ENCODE measurements around the gene CNGA1. TPM values are rescaled to one million over a fixed set of nuclear protein-coding genes. Genes with fewer than 3 reads are reported as not detected.

The CNGA1 gene
- total and polyA plus RNA-seq, 2 donors (not counting 3 experiments of a cell fraction or from before 2014, with no cell fraction given), result not detected

DNA sequence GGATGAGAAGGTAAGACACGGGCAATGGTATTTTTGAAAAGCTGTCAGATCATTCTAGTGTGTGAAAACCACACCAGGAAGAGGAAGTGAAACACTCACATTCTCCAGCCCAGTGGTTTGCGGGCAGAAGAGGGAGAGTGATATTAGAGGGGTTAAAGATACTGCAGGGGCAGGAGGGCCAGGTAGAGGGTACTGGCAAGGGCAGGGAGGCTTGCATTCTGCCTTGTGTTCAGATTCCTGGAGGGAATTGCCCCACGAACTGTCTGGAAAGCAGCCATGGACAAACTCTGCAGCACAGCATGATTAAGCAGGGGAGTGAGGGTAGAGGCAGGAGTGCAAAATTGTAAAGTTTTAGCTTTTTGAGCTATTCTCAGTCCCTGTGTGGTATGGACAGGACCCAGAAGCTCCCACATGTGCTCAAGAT lies 31.0 kb upstream of the CNGA1 start:
- Histone ChIP-seq H3K27me3 (ENCODE audit: control insufficient read depth in 2 of 2, insufficient read depth in 2 of 2, low read length in 2 of 2) (peaks cover 3 to 13% of the 10 kb centered on the region in 2 experiments), H3K9me1 (replicated peaks; ENCODE audit: control insufficient read depth, extremely low read depth, insufficient read depth, low read length) (no peaks in the 10 kb centered on the region), H3K27ac (ENCODE audit: insufficient read depth, low read depth, low read length) (no peak overlapping the region), H3K4me1 (ENCODE audit: control insufficient read depth, extremely low read depth, insufficient read depth, low read length) (no peaks in the 10 kb centered on the region), H3K4me3 (replicated peaks in 1 of 3; ENCODE audit: insufficient read depth in 1 of 3, low read depth in 1 of 3, low read length in 3 of 3) (no peak overlapping the region), H3K4me2 (ENCODE audit: insufficient read depth, low read length) (no peak overlapping the region), H3K9ac (replicated peaks; ENCODE audit: extremely low read depth, insufficient read depth, low read length) (no peak overlapping the region), H3K9me3 (replicated peaks; ENCODE audit: control insufficient read depth, insufficient read depth, low read length) (no peaks in the 10 kb centered on the region), H3K36me3 (ENCODE audit: control insufficient read depth in 2 of 2, extremely low read depth in 1 of 2, insufficient read depth in 2 of 2, low read length in 2 of 2) (no peaks in the 10 kb centered on the region), H3K79me2 (ENCODE audit: control insufficient read depth, insufficient read depth, low read length) (no peaks in the 10 kb centered on the region), H4K20me1 (replicated peaks; ENCODE audit: control insufficient read depth, extremely low read depth, insufficient read depth, low read length) (no peaks in the 10 kb centered on the region), H2AFZ (ENCODE audit: low read depth, low read length) (no peak overlapping the region)
- no peak for FAIRE-seq
- dilution Hi-C loops (cut with MboI; ENCODE audit: extremely low pct_ligation_motif_present, low sequenced_read_pairs) (no loop called here), intact Hi-C loops (cut with micrococcal nuclease) (no loop called here)
- ChIA-PET POLR2A (no interaction called here), CTCF (interaction anchor here (1.4 to 4.7 kb wide), 4 partner anchors 14 to 114 kb away, joined by 3 to 29 read pairs (median 3); no protein-coding TSS in a partner anchor)
- TF ChIP-seq JUN (IDR thresholded peaks at IDR 0.05; ENCODE audit: borderline replicate concordance, insufficient read depth, insufficient read length, low read depth) (no peak), FOS (IDR thresholded peaks at IDR 0.05; ENCODE audit: borderline replicate concordance, insufficient read depth, low read length) (no peak), GATA2 (IDR thresholded peaks at IDR 0.05; ENCODE audit: insufficient read depth, insufficient read length, low read depth, low read length) (no peak), POLR2A (IDR thresholded peaks at IDR 0.05; ENCODE audit: low read depth, low read length) (no peak), EZH2 (IDR thresholded peaks at IDR 0.05; ENCODE audit: borderline replicate concordance, low read depth, low read length, severe bottlenecking) (no peak), MYC (IDR thresholded peaks at IDR 0.05; ENCODE audit: low read depth, low read length) (no peak), POLR2AphosphoS5 (IDR thresholded peaks at IDR 0.05; ENCODE audit: insufficient read depth, low read depth, low read length) (no peak)
- TF ChIP-seq, protein P1, sequence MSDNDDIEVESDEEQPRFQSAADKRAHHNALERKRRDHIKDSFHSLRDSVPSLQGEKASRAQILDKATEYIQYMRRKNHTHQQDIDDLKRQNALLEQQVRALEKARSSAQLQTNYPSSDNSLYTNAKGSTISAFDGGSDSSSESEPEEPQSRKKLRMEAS (IDR thresholded peaks at IDR 0.05; ENCODE audit: insufficient read depth, insufficient read length), result no peak
- TF ChIP-seq, protein P2, sequence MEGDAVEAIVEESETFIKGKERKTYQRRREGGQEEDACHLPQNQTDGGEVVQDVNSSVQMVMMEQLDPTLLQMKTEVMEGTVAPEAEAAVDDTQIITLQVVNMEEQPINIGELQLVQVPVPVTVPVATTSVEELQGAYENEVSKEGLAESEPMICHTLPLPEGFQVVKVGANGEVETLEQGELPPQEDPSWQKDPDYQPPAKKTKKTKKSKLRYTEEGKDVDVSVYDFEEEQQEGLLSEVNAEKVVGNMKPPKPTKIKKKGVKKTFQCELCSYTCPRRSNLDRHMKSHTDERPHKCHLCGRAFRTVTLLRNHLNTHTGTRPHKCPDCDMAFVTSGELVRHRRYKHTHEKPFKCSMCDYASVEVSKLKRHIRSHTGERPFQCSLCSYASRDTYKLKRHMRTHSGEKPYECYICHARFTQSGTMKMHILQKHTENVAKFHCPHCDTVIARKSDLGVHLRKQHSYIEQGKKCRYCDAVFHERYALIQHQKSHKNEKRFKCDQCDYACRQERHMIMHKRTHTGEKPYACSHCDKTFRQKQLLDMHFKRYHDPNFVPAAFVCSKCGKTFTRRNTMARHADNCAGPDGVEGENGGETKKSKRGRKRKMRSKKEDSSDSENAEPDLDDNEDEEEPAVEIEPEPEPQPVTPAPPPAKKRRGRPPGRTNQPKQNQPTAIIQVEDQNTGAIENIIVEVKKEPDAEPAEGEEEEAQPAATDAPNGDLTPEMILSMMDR (IDR thresholded peaks at IDR 0.05; ENCODE audit: extremely low read depth in 1 of 2, insufficient read depth in 1 of 2, low read depth in 1 of 2, low read length in 2 of 2), result no peak
- DNase-seq (ENCODE audit: low read depth, low spot score), result no peak
- no TSS peak for BruUV-seq (replicated peaks)
